Measurements from ENCODE around the gene XRCC5. TPM values are rescaled to one million over a fixed set of nuclear protein-coding genes. Genes with fewer than 3 reads are reported as not detected.
A peak's percentile ranks its signal among the peaks of the same experiment; 100 is the strongest.
"Not testable (repeated sequence)": the region's sequence is repeated elsewhere in the genome, so short reads cannot be mapped to it uniquely, and the experiment has no call there.

XRCC5 gene
- total RNA-seq, 3 donors from 2014 or later, result 134 to 227 (median 188) TPM

- no peaks in the 10 kb centered on the region for H3K9me3 ChIP-seq
- H3K4me1 ChIP-seq, result no peaks in the 10 kb centered on the region
- DNase-seq (ENCODE audit: low spot score in 2 of 2), result no peak
- H3K27me3 ChIP-seq, result no peaks in the 10 kb centered on the region
- H3K36me3 ChIP-seq, result no peaks in the 10 kb centered on the region
- H3K27ac ChIP-seq, result no peak overlapping the region
- intact Hi-C loops (cut with DNase I; ENCODE audit: low total_unique reads), result no loop called here
- TF ChIP-seq CTCF (IDR thresholded peaks at IDR 0.05) (no peak), POLR2AphosphoS5 (IDR thresholded peaks at IDR 0.05) (no peak), POLR2A (IDR thresholded peaks at IDR 0.05) (no peak)
- H3K4me3 ChIP-seq, result no peak overlapping the region
Observed at GRCh38 chr2:216074794-216075193, 34.4 kb upstream of the XRCC5 start.

- no peak for DNase-seq (ENCODE audit: low spot score in 2 of 2)
- H3K4me3 ChIP-seq, result no peak overlapping the region
- H3K4me1 ChIP-seq, result no peaks in the 10 kb centered on the region
- H3K9me3 ChIP-seq, result no peaks in the 10 kb centered on the region
- TF ChIP-seq POLR2AphosphoS5 (IDR thresholded peaks at IDR 0.05) (no peak), CTCF (IDR thresholded peaks at IDR 0.05) (no peak), POLR2A (IDR thresholded peaks at IDR 0.05) (no peak)
- H3K27me3 ChIP-seq, result no peaks in the 10 kb centered on the region
- H3K27ac ChIP-seq, result no peak overlapping the region
- intact Hi-C loops (cut with DNase I; ENCODE audit: low total_unique reads), result no loop called here
- no peaks in the 10 kb centered on the region for H3K36me3 ChIP-seq
Observed at GRCh38 chr2:216075510-216076485, 33.4 kb upstream of the XRCC5 start.

GRCh38 chr2:216078776-216079175 is 30.4 kb upstream of the XRCC5 start:
- no peak for TF ChIP-seq CTCF (IDR thresholded peaks at IDR 0.05)
- TF ChIP-seq POLR2AphosphoS5 (IDR thresholded peaks at IDR 0.05), result no peak
- TF ChIP-seq POLR2A (IDR thresholded peaks at IDR 0.05), result no peak
- no peak for DNase-seq (ENCODE audit: low spot score in 2 of 2)
- no peak overlapping the region for H3K27ac ChIP-seq
- H3K9me3 ChIP-seq, result no peaks in the 10 kb centered on the region
- H3K4me1 ChIP-seq, result no peaks in the 10 kb centered on the region
- H3K36me3 ChIP-seq, result no peaks in the 10 kb centered on the region
- intact Hi-C loops (cut with DNase I; ENCODE audit: low total_unique reads), result no loop called here
- H3K4me3 ChIP-seq, result no peak overlapping the region
- H3K27me3 ChIP-seq, result no peaks in the 10 kb centered on the region

GRCh38 chr2:216080048-216080447 is 29.1 kb upstream of the XRCC5 start:
- H3K27me3 ChIP-seq; H3K27ac ChIP-seq; DNase-seq (ENCODE audit: low spot score in 2 of 2); H3K4me1 ChIP-seq; H3K36me3 ChIP-seq; intact Hi-C loops (cut with DNase I; ENCODE audit: low total_unique reads); H3K9me3 ChIP-seq; H3K4me3 ChIP-seq: not testable (repeated sequence)

GRCh38 chr2:216081012-216081411 is 28.1 kb upstream of the XRCC5 start:
- Histone ChIP-seq H3K27ac (no peak overlapping the region), H3K4me3 (peak overlapping the region; percentile 55 to 73 (median 67)), H3K36me3 (no peaks in the 10 kb centered on the region), H3K9me3 (no peaks in the 10 kb centered on the region), H3K4me1 (no peaks in the 10 kb centered on the region), H3K27me3 (no peaks in the 10 kb centered on the region)
- TF ChIP-seq POLR2AphosphoS5 (IDR thresholded peaks at IDR 0.05) (no peak), CTCF (IDR thresholded peaks at IDR 0.05) (no peak), POLR2A (IDR thresholded peaks at IDR 0.05) (no peak)
- intact Hi-C loops (cut with DNase I; ENCODE audit: low total_unique reads), result no loop called here
- DNase-seq (ENCODE audit: low spot score in 2 of 2), result no peak
